IPS-18c (cell line): Measurements from ENCODE around the gene CCDC24.

Experiments used
- H3K4me3 ChIP-seq: 2 replicates; pipeline ENCODE4 v1.7.0; 2013; ENCODE audit warnings: low read depth, mild to moderate bottlenecking, low read length, moderate library complexity; ENCODE audit not compliant: insufficient read depth
- H3K9me3 ChIP-seq: one replicate; pipeline ENCODE4 v1.6.1; 2013; ENCODE audit warnings: mild to moderate bottlenecking, low read length, moderate library complexity; ENCODE audit not compliant: control insufficient read depth, insufficient read depth

CCDC24 gene

DNA sequence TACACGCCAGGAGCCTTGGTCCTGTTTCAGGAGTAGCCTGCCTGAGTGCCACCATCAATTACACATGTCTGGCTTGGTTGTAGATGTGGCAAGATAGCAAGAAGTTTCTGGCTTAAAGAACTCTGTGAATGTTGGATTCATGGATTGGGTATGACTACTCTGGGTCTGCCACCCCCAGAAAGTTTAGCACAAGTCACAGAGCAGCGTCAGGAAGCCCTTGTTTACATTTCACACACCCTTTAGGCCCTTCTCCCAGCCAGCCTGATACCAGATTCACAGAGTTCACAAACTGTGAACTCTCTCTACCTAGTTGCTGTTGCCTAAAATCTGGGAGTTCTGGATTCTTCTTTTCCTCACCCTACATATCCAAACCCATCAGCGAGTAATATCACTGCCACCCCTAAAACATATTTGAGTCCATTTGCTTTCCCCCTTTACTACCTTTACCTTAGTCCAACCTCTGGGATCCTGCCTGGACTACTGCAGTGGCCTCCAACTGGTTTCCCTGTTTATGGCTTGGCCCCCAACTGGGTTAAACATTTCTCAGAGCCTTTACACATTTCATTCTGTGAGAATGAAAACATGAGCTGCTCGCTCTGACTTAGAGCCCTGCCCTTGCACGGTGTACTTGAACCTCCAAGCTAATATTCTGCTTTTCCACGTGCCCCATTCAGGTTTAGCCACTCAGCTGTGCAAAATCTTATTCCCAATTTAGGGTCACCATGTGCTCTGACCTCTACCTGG lies 4.1 kb upstream of the CCDC24 start:
- no peaks in the 10 kb centered on the region for H3K9me3 ChIP-seq
- no peak overlapping the region for H3K4me3 ChIP-seq

DNA sequence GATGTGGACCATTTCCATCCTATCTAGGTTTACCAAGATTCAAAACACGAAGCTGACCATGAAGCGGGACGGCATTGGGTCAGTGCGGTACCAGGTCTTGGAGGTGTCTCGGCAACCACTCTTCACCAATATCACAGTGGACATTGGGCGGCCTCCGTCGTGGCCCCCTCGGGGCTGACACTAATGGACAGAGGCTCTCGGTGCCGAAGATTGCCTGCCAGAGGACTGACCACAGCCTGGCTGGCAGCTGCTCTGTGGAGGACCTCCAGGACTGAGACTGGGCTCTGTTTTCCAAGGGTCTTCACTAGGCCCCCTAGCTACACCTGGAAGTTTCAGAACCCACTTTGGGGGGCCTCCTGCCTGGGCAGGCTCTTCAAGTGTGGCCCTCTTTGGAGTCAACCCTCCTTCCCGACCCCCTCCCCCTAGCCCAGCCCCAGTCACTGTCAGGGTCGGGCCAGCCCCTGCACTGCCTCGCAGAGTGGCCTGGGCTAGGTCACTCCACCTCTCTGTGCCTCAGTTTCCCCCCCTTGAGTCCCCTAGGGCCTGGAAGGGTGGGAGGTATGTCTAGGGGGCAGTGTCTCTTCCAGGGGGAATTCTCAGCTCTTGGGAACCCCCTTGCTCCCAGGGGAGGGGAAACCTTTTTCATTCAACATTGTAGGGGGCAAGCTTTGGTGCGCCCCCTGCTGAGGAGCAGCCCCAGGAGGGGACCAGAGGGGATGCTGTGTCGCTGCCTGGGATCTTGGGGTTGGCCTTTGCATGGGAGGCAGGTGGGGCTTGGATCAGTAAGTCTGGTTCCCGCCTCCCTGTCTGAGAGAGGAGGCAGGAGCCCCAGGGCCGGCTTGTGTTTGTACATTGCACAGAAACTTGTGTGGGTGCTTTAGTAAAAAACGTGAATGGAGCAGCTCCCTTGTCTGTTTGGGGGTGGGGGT lies 864 bp upstream of the CCDC24 start:
- Histone ChIP-seq H3K9me3 (no peaks in the 10 kb centered on the region), H3K4me3 (peak overlapping the region; percentile 77)

DNA sequence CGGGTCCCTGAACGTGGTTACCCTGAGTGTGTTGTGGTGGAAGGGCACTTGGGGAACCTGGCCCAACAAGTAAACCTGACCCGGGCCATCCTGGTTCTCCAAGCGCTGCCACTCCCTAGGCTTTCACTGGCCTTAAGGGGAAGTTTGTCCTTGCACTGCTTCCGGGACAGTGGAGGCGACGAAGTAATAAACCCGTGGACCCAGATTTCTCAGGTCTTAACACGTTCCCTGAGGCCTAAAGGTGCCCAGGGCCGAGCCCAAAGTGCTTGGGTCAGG lies 261 bp upstream of the CCDC24 start:
- Histone ChIP-seq H3K9me3 (no peaks in the 10 kb centered on the region), H3K4me3 (peak overlapping the region; percentile 77)

DNA sequence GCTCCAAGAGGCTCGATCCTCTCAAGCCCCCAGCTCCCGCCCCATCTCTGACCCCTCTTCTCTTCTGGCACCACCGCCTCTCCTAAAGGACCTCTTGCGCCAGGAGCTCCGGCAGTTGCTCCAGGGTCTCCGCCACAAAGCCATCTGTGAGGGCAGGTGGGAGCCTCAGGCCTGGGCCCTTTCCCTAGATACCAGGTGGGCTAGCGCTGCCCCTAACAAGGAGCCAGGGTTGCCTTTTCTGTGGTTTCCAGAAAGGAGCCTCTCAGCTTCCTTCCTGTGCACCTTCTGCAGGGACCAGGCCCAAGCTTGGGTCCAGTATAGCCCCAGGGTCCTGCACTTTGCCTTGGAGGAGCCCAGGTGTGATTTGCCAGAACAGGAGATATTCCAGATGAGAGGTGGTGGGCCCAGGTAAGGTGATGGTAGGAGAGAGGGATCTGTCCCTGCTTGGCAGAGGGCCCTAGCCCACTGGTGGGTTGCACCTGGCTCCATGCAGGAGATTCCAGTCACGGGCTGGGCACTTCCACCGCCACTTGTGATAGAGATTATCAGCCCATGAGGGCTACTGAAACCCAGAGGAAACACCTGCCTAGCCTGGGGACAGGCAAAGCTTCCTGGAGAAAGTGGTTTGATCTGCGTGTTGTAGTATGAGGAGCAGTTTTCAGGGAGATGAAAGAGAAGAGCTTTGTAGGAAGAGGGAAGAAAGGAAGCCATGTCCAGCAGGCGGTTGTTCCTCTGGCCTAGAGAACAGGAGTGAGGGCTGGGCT lies 1.0 kb downstream of the CCDC24 start:
- Histone ChIP-seq H3K4me3 (peak overlapping the region; percentile 77), H3K9me3 (no peaks in the 10 kb centered on the region)

DNA sequence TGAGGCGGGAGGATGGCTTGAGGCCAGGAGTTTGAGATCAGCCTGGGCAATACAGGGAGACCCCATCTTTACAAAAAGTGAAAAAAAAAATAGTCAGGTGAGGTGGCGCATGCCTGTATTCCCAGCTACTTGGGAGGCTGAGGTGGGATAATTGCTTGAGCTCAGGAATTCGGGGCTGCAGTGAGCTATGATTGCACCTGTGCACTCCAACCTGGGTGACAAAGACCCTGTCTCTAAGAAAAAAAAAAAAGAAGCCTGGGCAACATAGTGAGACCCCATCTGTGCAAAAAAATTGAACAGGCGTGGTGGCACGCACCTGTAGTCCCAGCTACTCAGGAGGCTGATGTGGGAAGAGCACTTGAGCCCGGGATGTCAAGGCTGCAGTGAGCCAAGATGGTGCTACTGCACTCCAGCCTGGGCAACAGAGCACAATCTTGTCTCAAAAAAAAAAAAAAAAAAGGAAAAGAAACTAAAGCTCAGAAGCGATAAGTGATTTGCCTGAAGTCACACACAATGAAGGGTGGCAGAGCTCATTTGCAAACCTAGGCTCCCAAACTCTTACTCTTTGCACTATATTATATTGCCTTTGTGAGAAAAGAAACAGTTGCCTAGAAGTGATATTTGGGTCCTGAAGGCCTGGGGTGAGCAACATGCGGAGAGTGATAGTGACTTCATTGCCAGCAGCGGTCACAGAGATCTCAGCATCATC lies 2.0 kb downstream of the CCDC24 start:
- H3K4me3 ChIP-seq: no peak overlapping the region
- H3K9me3 ChIP-seq: no peaks in the 10 kb centered on the region

DNA sequence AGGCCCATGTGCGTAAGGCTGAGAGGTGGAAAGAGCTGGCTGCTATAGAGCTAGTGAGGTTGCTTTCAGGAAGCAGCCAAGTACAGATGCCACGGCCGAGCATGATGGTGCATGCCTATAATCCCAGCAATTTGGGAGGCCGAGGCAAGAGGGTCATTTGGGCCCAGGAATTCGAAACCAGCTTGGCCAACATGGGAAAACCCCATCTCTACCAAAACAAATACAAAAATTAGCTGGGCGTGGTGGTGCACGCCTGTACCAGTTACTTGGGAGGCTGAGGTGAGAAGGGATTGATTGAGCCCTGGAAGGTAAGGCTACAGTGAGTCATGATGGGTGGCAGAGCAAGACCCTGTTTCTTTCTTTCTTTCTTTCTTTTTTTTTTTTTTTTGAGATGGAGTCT lies 2.7 kb downstream of the CCDC24 start:
- Histone ChIP-seq H3K9me3 (no peaks in the 10 kb centered on the region), H3K4me3 (no peak overlapping the region)

DNA sequence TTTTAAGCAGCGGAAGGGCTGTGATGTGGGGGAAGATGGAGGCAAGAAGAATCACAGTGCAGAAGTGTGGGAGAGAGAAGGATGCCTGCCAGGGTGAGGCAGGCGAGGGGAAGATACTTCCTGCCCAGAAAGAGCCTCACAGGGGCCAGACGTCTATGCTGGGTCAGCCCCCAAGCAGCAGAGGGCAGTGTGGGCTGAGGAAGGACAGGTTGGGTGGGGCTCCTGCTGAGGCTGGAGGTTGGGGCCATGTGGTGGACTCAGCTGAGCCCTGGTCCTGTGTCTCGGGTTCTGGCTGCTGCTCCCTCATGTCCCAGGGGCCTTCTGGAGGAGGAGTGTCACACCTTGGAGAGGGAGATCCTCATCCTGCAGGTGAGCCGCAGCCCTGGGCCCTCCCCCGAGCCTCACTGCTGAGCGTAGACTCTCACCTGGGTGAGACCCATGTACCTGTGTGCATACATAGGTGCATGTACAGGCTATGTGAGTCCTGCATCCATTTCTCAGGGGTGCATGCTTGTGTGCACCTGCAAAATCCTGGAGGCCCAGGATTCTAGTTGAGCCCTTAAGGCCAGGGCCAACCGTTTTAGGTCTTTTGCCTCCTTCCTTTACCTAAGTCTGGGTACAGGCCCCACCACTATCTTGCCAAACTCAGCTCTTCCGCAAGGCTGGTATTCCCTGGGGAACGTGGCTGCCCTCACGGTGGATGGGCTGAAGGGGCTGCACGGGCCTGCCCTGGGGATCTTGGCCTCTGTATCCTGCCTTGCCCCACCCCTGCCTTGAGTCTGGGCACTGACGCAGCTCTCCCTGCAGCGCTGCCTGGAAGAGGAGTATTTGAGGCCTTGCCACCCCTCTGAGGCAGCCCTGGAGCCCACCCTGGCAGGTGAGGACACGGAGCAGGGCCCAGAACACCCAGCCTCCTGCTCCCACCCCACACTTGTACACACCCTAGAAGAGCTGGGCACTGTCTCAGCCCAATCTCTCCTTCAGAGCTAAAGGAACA lies 3.7 kb downstream of the CCDC24 start:
- no peak overlapping the region for H3K4me3 ChIP-seq

DNA sequence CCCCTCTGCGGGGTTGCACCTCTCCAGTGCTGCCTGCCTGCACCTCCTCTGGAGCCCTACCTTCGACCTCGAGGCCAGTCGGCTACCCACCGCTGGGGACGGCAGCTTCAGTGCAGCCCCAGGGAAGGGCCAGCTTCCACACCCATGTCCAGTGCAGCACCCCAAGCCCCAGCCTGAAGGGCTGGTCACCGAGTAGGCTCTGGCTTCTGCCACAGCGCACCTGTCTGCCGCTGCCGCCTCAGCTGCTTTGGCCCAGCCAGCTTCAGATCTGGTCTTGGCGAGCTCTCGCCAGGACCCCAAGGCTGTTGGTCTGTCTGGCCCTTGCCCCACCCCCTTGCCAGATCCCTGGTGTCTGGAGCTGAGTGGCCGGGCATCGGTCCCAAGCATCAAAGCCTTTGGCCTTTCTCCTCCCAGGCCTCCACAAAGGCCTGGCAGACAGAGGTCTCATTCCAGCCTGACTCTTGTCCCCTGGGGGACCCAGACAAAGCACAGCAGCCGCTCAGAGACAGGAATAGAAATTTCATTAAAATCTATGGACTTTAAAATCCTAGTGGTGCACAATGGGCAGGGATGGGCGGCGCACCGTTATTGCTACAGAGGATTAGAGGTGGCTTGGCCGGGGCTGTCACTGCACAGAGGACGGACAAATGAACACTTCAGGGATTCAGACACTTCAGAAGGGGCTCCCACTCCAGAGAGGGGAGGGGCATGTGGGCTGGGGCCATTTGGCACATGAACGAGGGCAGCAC lies 4.8 kb downstream of the CCDC24 start:
- Histone ChIP-seq H3K4me3 (no peak overlapping the region), H3K9me3 (no peaks in the 10 kb centered on the region)

More for the DNA sequence above, 3.7 kb downstream of the CCDC24 start:
- H3K9me3 ChIP-seq: no peaks in the 10 kb centered on the region

DNA sequence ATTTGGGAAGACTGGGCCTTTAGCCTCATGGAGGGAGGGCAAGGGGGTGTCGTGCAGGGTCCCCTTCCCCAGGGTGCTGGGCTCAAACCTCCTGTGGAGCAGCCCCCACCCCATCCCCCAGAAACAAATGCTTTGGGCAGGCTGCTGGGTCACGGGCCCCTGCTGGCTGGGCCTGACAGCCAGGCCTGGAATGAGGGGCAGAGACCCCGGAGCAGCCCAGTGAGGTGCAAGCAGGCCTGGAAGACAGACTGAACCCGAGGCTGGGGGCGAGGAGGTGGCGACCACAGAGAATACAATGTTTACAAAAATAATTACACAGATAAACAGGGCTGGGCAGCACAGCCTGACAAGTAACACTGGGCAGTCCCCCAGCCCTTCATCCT lies 5.3 kb downstream of the CCDC24 start:
- no peaks in the 10 kb centered on the region for H3K9me3 ChIP-seq
- no peak overlapping the region for H3K4me3 ChIP-seq

DNA sequence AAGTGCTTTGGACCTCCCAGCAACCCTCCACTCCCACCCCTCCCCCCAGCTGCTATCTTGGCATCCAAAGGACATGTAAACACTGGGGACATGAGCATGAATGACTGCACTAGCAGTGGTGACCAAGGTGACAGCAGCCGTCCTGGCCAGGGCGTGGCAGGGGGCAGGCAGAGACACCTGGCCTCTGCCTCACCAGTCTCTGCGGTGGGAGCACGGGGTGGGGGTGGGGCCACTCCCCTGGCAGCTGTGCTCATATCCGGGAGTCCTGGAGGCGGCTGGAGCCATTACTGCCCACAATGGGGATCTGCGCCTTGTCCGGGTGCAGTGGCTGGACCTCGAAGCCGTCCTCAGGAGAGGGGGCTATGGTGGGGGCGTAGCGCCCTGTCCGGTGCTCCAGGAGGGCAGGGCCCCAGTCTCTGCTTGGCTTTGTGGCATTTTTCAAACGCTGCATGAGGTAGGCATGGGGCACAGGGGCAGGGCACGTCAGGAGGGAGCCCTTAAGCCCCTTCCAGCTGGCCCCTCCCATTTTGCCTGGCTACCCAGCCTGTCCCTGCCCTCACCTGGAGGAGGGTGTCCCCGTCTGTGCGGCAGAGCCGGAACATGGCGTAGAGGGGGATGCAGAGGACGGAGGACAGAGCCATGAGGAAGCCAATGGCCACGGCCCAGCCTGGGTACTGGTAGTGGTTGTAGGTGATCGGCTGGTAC lies 6.0 kb downstream of the CCDC24 start:
- no peaks in the 10 kb centered on the region for H3K9me3 ChIP-seq
- no peak overlapping the region for H3K4me3 ChIP-seq

DNA sequence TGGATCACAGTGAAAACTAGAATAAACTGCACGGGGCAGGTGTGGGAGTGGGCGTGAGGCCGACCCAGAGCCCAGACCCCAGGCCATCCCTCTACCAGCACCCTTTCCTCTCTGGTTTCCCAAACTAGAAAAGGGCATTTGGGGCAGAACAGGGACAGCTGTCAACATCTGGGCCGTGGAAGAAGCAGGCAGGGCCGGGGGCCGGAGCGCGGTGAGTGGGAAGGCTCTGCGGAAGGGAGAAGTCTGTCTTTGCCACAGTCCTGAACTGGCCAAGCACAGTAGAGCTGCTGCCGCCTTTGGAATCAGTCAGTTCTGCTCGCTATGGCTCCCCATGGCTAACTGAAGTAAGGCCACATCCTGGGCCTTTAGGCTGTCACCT lies 6.6 kb downstream of the CCDC24 start:
- Histone ChIP-seq H3K9me3 (no peaks in the 10 kb centered on the region), H3K4me3 (no peak overlapping the region)

DNA sequence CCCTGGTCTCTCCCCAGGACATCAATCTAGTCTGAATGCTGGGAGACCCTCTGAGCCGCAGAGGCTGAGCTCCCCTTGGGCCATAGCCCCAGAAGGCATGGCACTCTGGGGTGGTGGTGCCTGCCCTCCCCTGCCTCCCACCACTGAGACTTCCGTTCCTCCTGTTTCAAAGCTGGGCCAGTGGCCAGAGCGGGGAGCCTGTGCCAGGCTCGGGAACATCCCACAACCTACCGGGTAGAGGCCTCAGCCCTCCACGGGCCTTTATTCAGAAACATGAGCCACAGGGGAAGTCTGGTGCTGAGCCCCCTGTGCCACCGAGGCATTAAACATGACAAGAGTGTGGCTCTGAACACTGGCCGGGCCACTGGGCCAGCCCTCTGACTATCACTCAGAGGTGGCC lies 8.1 kb downstream of the CCDC24 start:
- Histone ChIP-seq H3K4me3 (no peak overlapping the region), H3K9me3 (no peaks in the 10 kb centered on the region)

DNA sequence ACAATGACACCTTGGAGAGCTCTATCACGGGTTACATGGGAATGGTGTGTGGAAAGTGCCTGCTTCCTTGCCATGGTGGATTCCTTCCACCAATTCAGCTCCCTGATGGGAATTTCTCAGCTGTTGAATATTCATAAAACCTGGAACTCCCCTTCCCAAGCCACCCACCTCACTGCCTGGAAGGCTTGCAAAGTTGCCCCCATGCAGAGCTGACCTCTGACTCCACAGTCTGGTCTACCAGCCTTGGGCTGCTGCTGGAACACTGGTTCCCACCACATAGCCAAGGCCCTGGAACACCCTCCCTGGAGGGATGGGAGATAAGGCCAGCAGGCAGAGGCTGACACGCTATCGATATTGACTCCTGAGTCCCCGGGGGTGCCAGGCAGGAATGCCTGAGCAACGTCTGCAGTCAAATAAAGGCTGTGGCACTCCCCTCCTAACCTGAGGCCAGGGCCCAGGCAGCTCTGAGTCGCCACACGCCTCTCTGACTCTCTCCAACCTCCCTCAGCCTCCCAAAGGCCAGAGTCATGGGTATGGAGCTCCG lies 8.8 kb downstream of the CCDC24 start:
- H3K4me3 ChIP-seq: no peak overlapping the region
- H3K9me3 ChIP-seq: no peaks in the 10 kb centered on the region

DNA sequence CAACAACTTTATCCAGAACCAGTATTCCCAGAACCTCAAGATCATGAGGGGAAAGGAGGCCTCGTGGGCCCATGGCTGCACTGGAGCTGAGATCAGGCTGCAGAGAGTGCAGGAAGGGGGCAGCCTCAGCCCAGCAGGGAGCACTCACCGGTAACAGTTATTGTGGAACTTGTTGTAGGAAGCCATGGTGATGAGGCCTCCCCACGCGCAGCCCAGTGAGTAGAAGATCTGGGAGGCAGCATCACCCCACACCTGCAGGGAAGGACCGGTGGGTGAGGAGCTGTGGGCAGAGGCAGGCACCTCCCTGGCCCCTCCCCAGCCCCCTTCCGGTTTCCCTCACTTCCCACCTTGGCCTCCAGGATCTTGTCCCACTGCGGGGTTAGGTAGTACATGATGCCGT lies 10.8 kb downstream of the CCDC24 start:
- Histone ChIP-seq H3K4me3 (no peak overlapping the region), H3K9me3 (no peaks in the 10 kb centered on the region)

DNA sequence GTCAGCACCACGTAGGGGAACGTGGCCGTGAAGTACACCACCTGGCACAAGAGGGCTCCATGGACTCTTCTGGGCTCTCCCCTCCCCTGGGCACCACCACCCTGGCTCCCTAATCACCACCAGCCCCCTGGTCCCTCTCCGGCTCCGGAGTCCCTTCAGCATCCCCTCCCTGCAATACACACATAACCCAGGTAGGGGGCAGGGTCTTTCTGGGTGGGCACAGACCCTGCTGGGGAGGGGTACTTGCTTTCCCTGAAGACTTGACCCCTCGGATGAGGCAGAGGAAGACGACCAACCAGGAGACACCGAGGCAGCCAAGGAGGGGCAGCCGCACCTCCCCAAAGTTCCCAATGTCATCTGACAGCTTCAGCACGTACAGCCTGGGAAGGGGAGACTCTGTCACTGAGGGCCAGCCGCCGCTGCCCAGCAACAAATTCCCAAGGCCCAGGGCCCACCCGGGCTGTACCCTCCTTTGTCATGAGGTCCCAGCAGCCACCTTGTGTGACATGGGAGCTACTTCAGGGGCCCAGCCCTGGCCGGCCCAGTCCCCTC lies 11.3 kb downstream of the CCDC24 start:
- no peak overlapping the region for H3K4me3 ChIP-seq
- H3K9me3 ChIP-seq: no peaks in the 10 kb centered on the region
